ENCODE measurements around the gene SLC12A9. TPM values are rescaled to one million over a fixed set of nuclear protein-coding genes. Genes with fewer than 3 reads are reported as not detected.
"Not testable (repeated sequence)": the region's sequence is repeated elsewhere in the genome, so short reads cannot be mapped to it uniquely, and the experiment has no call there.

SLC12A9 gene
- polyA plus RNA-seq, 1 donor = 20.7 TPM

DNA sequence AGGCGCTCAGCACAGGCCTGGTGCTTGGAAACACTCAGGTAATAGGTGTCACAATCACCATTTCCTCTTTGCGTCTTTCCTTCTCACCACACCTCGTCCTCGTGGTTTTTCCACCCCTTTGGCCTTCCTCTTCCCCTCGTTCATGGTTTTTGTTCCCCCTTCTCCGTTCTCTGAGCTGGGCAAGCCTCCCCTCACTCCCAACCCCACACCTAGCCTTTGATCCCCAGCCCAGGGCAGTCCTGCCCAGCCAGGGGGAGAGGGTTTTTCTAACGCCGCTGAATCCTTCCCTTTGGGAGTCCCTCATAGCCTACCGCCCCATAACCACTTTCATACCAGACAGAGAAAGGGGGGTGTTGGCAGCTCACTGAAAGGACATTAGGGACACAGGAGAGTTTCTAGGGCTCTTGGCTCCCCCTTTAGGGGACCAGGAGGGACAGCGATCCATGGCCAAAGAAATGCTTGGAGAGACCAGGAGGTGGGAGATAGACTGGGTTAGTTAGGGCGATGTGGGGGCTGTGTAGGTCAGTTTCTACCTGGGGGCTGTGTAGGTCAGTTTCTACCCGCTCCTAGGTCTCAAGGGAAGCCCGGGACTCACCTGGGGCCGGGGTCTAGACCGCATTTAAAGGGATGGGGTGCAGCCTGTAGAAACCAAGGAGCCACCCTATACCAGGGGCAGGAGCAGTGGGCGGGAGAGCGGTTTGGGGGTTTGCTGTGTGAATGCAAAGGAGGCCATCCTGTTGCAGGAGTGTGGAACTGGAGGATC lies 26.6 kb upstream of the SLC12A9 start:
- DNase-seq (ENCODE audit: low read depth) = no peak

- no peak for DNase-seq (ENCODE audit: low read depth)
Measured at GRCh38 chr7:100826514-100827329, 25.8 kb upstream of the SLC12A9 start.

DNA sequence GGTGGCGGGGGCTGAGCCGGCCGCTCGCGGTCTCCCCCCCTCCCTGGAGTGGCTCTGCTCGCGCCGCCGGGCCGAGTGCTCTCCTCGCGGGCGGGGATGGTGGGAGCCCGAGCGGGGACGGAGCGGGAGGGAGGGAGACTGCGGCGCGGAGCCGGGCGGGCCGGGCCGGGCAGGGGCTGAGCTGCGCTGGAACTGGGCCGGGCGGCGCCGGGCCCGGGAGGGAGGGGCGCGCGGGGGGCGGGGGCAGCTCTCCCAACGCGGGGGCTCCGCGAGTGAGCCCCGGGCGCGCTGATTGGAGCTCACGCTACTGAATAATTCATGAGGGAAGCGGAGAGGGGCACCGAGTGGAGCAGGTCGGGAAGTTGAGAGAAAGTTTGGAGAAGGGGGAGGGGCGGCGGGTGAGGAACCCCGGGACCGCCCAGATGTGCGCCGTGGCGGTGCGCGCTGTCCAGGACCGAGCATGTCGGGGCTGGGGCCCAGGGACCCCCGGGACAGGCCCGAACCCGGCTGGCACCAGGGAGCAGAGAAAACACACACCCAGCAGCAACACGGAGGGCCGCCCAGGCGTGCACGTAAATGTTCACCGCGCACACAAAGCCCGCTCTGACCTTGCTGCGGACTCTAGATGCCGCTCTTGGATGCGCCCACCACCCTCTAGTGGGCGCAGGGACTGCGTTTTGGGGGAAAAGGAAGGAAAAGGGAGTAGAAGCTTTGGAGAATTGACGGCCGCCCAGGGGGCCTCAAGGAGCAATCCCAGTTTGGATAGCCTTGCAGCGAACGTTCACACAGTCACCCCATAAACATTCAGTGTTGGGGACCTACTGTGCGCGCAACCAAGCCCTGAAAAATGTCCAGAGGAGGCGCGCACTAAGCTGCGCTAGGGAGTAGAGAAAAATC lies 24.9 kb upstream of the SLC12A9 start, which contains the start of gene EPHB4:
Gene EPHB4, minus strand, starts transcription at position 194 of the 897 bp plus-strand sequence. CDS start 493 bp downstream, outside the sequence.
- DNase-seq (ENCODE audit: low read depth) = peak; percentile 73

- DNase-seq (ENCODE audit: low read depth) = no peak
Measured at GRCh38 chr7:100829150-100829716, 23.3 kb upstream of the SLC12A9 start.

DNA sequence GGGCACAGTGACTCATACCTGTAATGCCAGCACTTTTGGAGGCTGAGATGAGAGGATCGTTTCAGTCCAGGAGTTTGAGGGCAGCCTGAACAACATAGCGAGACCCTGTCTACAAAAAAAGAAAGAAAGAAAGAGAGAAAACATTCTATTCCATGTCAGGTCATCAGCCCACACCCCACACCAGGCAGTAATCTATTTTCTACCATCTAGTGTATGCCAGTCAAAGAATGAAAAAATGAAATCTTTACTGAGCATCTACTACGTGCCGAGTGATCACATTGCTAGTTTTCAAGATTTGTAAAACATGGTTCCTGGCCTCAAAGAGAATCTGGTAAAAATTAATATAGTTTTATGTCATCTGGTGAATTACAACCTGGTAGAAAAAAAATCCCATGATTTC lies 22.1 kb upstream of the SLC12A9 start:
- no peak for DNase-seq (ENCODE audit: low read depth)

DNA sequence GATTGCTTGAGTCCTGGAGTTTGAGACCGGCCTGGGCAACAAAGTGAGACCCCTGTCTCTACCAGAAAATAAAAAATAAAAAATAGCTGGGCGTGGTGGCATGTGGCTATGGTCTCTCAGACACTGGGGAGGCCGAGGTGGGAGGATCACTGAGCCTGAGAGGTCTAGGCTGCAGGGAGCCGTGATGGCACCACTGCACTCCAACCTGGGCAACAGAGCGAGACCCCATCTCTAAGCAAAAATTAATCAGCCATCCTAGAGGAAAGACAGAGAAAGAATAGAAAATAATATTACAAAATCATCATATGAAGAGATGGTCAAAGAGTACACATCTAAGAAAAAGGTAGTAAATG lies 20.3 kb upstream of the SLC12A9 start:
- no peak for DNase-seq (ENCODE audit: low read depth)

DNA sequence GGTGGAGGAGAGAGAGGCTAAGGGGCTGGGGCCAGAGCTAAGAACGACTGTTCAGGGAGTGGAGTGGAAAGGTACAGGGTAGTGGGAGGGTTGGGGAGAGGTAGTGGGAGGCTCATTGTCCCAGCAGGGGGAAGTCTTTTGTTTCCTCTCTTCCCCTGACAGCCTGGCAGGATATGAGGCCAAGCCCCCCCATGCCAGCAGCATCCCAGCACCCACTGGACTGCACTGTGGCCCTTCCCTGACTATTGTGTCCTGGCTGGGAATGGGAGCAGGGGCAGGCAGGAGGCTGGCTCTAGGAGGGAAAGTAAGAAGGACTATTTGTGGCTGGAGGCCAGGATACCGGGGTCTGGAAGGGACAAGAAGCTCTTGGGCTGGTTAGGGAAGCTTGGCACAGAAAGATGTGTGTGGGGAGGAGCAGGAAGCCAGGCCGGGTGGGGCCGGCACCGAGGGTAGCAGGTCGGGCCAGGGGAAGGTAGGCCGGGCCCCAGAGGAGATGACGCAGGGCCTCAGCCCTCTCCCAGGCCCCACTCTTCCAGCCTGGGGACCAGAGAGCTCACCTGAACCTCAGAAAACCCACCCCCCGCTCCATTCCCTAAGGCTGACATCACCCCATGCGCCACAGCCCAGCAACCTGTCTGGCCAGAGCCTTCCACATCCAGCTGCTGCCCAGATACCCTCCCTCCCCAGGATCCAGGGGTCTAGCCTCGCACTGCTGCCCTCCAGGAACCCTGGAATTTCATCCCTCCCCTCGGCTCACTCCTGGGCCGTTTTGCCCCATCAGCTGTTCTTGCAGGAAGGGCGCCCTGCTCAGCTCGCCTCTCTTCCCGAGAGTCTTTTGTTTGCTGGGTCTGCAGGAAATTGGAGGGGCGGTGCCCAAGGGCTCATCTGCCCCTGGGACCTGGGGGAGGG lies 16.4 kb upstream of the SLC12A9 start:
- no peak for DNase-seq (ENCODE audit: low read depth)

- no peak for DNase-seq (ENCODE audit: low read depth)
Measured at GRCh38 chr7:100836812-100837098, 15.8 kb upstream of the SLC12A9 start.

DNA sequence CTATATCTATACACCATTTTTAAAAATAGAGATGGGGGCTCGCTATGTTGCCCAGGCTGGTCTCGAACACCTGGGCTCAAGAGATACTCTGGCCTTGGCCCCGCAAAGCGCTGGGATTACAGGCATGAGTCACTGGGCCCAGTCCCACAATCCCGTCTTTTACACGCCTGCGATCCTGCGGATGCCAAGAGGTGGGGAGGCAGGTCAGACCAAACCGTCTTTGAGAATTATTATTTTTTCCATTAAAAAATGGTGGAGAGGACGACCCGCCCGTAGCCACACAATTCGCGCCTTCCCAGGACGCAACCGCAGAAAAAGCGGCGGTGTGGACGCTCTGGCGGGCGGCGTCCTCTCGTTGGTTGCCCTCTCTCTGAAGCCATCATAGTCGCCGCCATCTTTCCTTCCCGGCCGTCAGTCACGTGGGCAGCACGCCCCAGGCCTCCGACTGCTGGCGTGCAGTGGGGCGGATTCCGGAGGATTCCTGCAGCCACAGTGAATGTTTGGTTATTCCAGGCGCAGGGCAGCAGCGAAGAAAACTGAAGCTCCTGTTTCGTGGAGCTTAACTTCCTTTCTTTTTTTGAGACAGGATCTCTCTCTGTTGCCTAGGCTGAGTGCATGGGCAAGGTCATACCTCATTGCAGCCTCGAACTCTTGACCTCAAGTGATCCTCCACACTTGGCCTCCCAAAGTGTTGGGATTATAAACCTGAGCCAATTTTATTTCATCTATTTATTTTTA lies 15.2 kb upstream of the SLC12A9 start:
- peak; percentile 79 for DNase-seq (ENCODE audit: low read depth)

GRCh38 chr7:100839361-100839760 lies 13.2 kb upstream of the SLC12A9 start:
- no peak for DNase-seq (ENCODE audit: low read depth)

GRCh38 chr7:100840470-100841100 lies 11.9 kb upstream of the SLC12A9 start:
- DNase-seq (ENCODE audit: low read depth) = no peak

DNA sequence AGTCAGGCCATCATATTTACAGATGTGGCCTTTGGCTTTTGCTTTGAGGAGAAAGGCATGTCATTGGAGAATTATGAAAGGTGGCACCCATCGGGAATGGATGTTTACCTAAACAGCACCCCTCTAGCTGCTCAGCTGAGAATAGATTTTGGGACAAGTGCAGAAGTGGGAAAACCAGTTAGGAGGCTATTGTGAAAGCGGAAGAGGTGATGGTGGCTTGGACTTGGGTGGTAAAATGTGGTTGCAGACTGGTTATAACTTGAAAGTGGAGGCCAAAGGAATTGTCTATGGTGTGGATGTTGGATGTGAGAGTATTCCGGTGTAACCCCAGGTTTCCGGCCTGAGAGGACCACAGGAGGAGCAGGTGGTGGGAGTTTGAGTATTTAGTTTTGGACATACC lies 5.2 kb upstream of the SLC12A9 start:
- DNase-seq (ENCODE audit: low read depth) = no peak

DNA sequence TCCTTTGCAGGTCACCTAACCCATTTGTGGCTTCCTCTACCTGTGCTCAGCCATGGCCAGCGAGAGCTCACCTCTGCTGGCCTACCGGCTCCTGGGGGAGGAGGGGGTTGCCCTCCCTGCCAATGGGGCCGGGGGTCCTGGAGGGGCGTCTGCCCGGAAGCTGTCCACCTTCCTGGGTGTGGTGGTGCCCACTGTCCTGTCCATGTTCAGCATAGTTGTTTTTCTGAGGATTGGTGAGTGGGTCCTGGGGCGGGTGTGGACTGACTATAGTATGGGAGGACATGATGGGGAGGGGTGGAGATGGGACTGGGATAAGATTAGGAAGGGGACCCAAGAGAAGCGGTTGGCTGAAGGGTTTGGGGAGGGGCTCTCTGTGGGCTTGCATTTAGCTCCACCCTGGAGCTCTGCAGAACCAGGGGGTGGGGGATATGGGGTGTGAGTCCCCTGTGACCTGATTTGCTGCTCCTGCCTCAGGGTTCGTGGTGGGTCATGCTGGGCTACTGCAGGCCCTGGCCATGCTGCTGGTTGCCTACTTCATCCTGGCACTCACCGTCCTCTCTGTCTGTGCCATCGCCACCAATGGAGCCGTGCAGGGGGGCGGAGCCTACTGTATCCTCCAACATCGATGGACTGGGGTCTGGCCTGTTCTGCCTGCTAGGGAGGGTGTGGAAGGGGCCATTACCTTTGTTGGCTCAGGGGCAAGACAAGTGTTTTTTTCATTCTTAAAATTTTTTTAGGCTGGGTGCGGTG lies 1.8 kb downstream of the SLC12A9 start:
- DNase-seq (ENCODE audit: low read depth) = no peak

DNA sequence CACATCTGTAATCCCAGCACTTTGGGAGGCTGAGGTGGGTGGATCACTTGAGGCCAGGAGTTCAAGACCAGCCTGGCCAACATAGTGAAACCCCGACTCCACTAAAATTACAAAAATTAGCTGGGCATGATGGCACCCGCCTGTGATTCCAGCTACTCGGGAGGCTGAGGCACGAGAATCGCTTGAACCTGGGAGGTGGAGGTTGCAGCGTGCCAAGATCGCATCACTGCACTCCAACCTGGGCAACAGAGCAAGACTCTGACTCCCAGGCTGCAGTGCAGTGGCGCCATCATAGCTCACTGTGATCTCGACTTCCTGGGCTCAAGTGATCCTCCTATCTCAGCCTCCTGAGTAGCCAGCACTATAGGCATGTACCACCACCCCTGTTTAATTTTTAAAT lies 2.4 kb downstream of the SLC12A9 start:
- DNase-seq (ENCODE audit: low read depth) = not testable (repeated sequence)

GRCh38 chr7:100855515-100855914 lies 3.0 kb downstream of the SLC12A9 start:
- no peak for DNase-seq (ENCODE audit: low read depth)

DNA sequence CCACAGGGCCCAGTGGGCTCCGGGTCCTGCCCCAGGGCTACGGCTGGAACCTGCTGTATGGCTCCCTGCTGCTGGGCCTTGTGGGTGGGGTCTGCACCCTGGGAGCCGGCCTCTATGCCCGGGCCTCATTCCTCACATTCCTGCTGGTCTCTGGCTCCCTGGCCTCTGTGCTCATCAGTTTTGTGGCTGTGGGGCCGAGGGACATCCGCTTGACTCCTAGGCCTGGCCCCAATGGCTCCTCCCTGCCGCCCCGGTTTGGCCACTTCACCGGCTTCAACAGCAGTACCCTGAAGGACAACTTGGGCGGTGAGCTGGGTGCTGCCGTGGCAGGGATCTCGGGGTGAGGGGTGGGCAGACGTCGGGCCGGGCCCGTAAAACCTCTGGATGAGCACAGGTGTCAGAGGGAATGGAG lies 4.4 kb downstream of the SLC12A9 start:
- no peak for DNase-seq (ENCODE audit: low read depth)

- DNase-seq (ENCODE audit: low read depth) = no peak
Measured at GRCh38 chr7:100859856-100860255, 7.3 kb downstream of the SLC12A9 start.

DNA sequence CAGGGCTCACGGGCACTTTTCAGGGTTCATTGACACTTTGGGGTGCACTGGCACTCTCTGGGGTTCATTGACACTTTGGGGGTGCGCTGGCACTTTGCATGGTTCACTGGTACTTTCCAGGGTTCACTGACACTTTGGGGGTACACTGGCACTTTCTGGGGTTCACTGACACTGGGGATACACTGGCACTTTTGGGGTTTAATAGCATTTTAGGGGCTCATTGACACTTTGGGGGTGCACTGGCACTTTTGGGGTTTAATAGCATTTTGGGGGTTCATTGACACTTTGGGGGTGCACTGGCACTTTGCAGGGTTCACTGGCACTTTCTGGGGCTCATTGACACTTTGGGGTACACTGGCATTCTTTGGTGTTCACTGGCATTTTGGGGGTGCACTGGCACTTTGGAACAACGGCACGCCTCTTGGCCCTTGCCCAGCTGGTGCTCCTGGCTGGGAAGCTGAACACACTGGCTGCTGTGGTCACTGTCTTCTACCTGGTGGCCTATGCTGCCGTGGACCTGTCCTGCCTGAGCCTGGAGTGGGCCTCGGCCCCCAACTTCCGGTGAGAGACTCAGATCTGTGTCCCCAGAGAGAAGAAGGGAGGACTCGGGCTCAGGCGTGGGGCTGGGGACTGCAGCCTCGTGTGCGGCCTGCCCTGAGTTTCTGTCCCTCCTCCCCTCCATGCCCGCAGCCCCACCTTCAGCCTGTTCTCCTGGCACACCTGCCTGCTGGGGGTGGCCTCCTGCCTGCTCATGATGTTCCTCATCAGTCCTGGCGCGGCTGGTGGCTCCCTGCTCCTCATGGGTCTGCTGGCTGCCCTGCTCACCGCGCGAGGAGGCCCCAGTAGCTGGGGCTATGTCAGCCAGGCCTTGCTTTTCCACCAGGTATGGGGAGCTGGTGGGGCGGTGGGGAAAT lies 8.4 kb downstream of the SLC12A9 start:
- DNase-seq (ENCODE audit: low read depth) = no peak

Data from forelimb muscle (tissue), 1 donor.